LNCAP (cell line): Measurements from ENCODE around the gene METTL13.

Experiments
- TF ChIP-seq, protein P1 (sequence below): fragments of 450-650 bp; IDR thresholded peaks from 2 replicates; pipeline ENCODE4 v1.5.1; 2017; ENCODE audit warnings: mild to moderate bottlenecking

The METTL13 gene

DNA sequence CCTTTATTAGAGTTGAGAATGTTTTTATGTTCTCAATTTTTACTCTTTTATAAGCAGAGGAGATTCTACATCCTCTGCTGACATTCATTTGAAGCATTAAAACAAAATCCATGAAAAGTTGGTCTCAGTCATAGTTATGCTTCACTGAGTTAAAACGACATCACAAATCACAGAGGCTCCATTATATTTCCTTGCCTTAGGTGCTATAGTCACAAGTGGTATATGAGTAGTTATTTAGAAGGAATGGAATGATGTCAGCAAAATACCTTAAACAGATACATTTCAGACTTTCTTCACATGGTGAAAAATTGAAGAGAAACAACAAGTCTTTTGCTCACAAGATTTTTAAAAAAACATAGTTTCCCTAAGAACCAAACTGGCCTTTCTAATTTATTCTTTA is 11.7 kb upstream of the METTL13 start:
- TF ChIP-seq, protein P1, sequence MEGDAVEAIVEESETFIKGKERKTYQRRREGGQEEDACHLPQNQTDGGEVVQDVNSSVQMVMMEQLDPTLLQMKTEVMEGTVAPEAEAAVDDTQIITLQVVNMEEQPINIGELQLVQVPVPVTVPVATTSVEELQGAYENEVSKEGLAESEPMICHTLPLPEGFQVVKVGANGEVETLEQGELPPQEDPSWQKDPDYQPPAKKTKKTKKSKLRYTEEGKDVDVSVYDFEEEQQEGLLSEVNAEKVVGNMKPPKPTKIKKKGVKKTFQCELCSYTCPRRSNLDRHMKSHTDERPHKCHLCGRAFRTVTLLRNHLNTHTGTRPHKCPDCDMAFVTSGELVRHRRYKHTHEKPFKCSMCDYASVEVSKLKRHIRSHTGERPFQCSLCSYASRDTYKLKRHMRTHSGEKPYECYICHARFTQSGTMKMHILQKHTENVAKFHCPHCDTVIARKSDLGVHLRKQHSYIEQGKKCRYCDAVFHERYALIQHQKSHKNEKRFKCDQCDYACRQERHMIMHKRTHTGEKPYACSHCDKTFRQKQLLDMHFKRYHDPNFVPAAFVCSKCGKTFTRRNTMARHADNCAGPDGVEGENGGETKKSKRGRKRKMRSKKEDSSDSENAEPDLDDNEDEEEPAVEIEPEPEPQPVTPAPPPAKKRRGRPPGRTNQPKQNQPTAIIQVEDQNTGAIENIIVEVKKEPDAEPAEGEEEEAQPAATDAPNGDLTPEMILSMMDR = no peak

GRCh38 chr1:171772312-171772711 is 9.1 kb upstream of the METTL13 start:
- TF ChIP-seq, protein P1 = no peak

- TF ChIP-seq, protein P1 = no peak
Observed at GRCh38 chr1:171780583-171781175, 781 bp upstream of the METTL13 start.

- TF ChIP-seq, protein P1 = no peak
Observed at GRCh38 chr1:171783816-171784530, 2.5 kb downstream of the METTL13 start.

DNA sequence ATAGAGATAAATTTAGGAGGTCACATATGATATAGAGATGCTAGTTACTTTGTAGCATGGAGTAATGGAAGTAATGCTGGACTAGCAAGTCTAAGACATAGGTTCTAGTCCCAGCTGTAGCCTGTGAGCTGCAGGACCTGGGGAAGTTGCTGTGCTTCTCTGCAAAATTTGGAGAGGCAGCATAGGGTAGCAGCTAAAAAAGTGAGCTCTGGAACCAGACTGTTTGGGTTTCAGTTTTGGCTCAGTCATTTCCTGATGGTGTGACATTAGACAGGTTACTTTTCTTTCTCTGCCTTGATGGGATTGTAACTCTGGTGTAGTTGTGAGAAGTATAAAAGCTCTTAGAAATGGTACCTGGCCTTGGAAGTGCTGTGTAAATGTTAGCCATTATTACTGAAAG is 3.3 kb downstream of the METTL13 start:
- TF ChIP-seq, protein P1 = no peak

- TF ChIP-seq, protein P1 = no peak
Observed at GRCh38 chr1:171785766-171786165, 4.3 kb downstream of the METTL13 start.

- TF ChIP-seq, protein P1 = no peak
Observed at GRCh38 chr1:171786534-171786933, 5.1 kb downstream of the METTL13 start.
